Measurements from ENCODE around the gene BICRA. TPM values are rescaled to one million over a fixed set of nuclear protein-coding genes. Genes with fewer than 3 reads are reported as not detected.
A peak's percentile ranks its signal among the peaks of the same experiment; 100 is the strongest.

The BICRA gene
- total RNA-seq, 1 donor from 2014 or later, result 55.5 TPM

- Mint-ChIP-seq H3K4me3 (ENCODE audit: unreplicated experiment) (no peak overlapping the region), H3K4me1 (ENCODE audit: low read depth, unreplicated experiment) (peaks cover 27% of the 10 kb centered on the region), H3K27me3 (ENCODE audit: unreplicated experiment) (peaks cover 13% of the 10 kb centered on the region), H3K27ac (ENCODE audit: unreplicated experiment) (no peak overlapping the region), H3K36me3 (ENCODE audit: unreplicated experiment) (no peaks in the 10 kb centered on the region), H3K9me3 (ENCODE audit: unreplicated experiment) (peaks cover 13% of the 10 kb centered on the region)
- peak; percentile 18 for DNase-seq
- TF ChIP-seq CTCF (IDR thresholded peaks at IDR 0.05; ENCODE audit: partially characterized antibody, unreplicated experiment), result no peak
These were observed 72.0 kb downstream of the BICRA start for GRCh38 chr19:47680858-47681332.

- H3K4me1 Mint-ChIP-seq (ENCODE audit: low read depth, unreplicated experiment), result peaks cover 27% of the 10 kb centered on the region
- peak overlapping the region; percentile 76 for H3K4me3 Mint-ChIP-seq (ENCODE audit: unreplicated experiment)
- H3K27ac Mint-ChIP-seq (ENCODE audit: unreplicated experiment), result peak overlapping the region; percentile 95
These were observed 72.5 kb downstream of the BICRA start for GRCh38 chr19:47681388-47681787.

GRCh38 chr19:47681936-47682335, 73.0 kb downstream of the BICRA start:
- Mint-ChIP-seq H3K4me3 (ENCODE audit: unreplicated experiment) (no peak overlapping the region), H3K27ac (ENCODE audit: unreplicated experiment) (peak overlapping the region; percentile 48), H3K27me3 (ENCODE audit: unreplicated experiment) (peaks cover 13% of the 10 kb centered on the region), H3K36me3 (ENCODE audit: unreplicated experiment) (no peaks in the 10 kb centered on the region), H3K4me1 (ENCODE audit: low read depth, unreplicated experiment) (peaks cover 21% of the 10 kb centered on the region), H3K9me3 (ENCODE audit: unreplicated experiment) (peaks cover 13% of the 10 kb centered on the region)
- no peak for TF ChIP-seq CTCF (IDR thresholded peaks at IDR 0.05; ENCODE audit: partially characterized antibody, unreplicated experiment)
- no peak for DNase-seq

More at GRCh38 chr19:47681388-47681787, 72.5 kb downstream of the BICRA start:
- Mint-ChIP-seq H3K9me3 (ENCODE audit: unreplicated experiment) (peaks cover 13% of the 10 kb centered on the region), H3K27me3 (ENCODE audit: unreplicated experiment) (peaks cover 13% of the 10 kb centered on the region), H3K36me3 (ENCODE audit: unreplicated experiment) (no peaks in the 10 kb centered on the region)
- TF ChIP-seq CTCF (IDR thresholded peaks at IDR 0.05; ENCODE audit: partially characterized antibody, unreplicated experiment), result no peak
- peak; percentile 20 for DNase-seq

- Mint-ChIP-seq H3K4me1 (ENCODE audit: low read depth, unreplicated experiment) (peaks cover 18% of the 10 kb centered on the region), H3K36me3 (ENCODE audit: unreplicated experiment) (no peaks in the 10 kb centered on the region), H3K27me3 (ENCODE audit: unreplicated experiment) (peaks cover 13% of the 10 kb centered on the region), H3K4me3 (ENCODE audit: unreplicated experiment) (peak overlapping the region; percentile 18), H3K27ac (ENCODE audit: unreplicated experiment) (peak overlapping the region; percentile 36), H3K9me3 (ENCODE audit: unreplicated experiment) (peaks cover 13% of the 10 kb centered on the region)
- no peak for DNase-seq
- no peak for TF ChIP-seq CTCF (IDR thresholded peaks at IDR 0.05; ENCODE audit: partially characterized antibody, unreplicated experiment)
These were observed 74.0 kb downstream of the BICRA start for GRCh38 chr19:47682939-47683338.

- Mint-ChIP-seq H3K27me3 (ENCODE audit: unreplicated experiment) (peaks cover 10% of the 10 kb centered on the region), H3K4me3 (ENCODE audit: unreplicated experiment) (no peak overlapping the region), H3K9me3 (ENCODE audit: unreplicated experiment) (peaks cover 9% of the 10 kb centered on the region), H3K4me1 (ENCODE audit: low read depth, unreplicated experiment) (peaks cover 14% of the 10 kb centered on the region), H3K27ac (ENCODE audit: unreplicated experiment) (no peak overlapping the region), H3K36me3 (ENCODE audit: unreplicated experiment) (no peaks in the 10 kb centered on the region)
- TF ChIP-seq CTCF (IDR thresholded peaks at IDR 0.05; ENCODE audit: partially characterized antibody, unreplicated experiment), result no peak
- no peak for DNase-seq
These were observed 77.9 kb downstream of the BICRA start for GRCh38 chr19:47686679-47687450.
